ENCODE data around the gene SMG7.

SMG7 gene

GRCh38 chr1:183514235-183514634 lies 41.9 kb downstream of the SMG7 start:
- Histone ChIP-seq H3K79me2 (ENCODE audit: control insufficient read depth, low read length) (peaks cover 38% of the 10 kb centered on the region), H3K4me3 (ENCODE audit: low read length) (no peak overlapping the region), H3K9me3 (ENCODE audit: control insufficient read depth, insufficient read depth, low read length) (no peaks in the 10 kb centered on the region), H3K27me3 (ENCODE audit: control insufficient read depth, low read length) (no peaks in the 10 kb centered on the region), H4K20me1 (ENCODE audit: control insufficient read depth, insufficient read depth, low read depth, low read length) (peaks cover 11% of the 10 kb centered on the region), H3K4me2 (ENCODE audit: low read length) (no peak overlapping the region), H3K4me1 (ENCODE audit: control insufficient read depth, low read length) (no peaks in the 10 kb centered on the region), H3F3A (ENCODE audit: control insufficient read depth, insufficient read depth) (no peaks in the 10 kb centered on the region; the same call in 1 of the 2 replicates), H3K9me2 (replicated peaks; ENCODE audit: control insufficient read depth, low read length) (no peaks in the 10 kb centered on the region), H3K36me3 (ENCODE audit: control insufficient read depth, low read length) (peaks cover 46% of the 10 kb centered on the region), H3K27ac (ENCODE audit: low read depth, low read length) (no peak overlapping the region)
- no peak for TF ChIP-seq EZH2phosphoT487 (IDR thresholded peaks at IDR 0.05; ENCODE audit: borderline replicate concordance, low read length)
- TF ChIP-seq CTCF (IDR thresholded peaks at IDR 0.05; ENCODE audit: low read depth, low read length, poor library complexity, severe bottlenecking) = no peak

- no peaks in the 10 kb centered on the region for H3K9me3 ChIP-seq (ENCODE audit: control insufficient read depth, insufficient read depth, low read length)
- no peak overlapping the region for H3K27ac ChIP-seq (ENCODE audit: low read depth, low read length)
- H3K4me1 ChIP-seq (ENCODE audit: control insufficient read depth, low read length) = no peaks in the 10 kb centered on the region
- TF ChIP-seq CTCF (IDR thresholded peaks at IDR 0.05; ENCODE audit: low read depth, low read length, poor library complexity, severe bottlenecking) (no peak), EZH2phosphoT487 (IDR thresholded peaks at IDR 0.05; ENCODE audit: borderline replicate concordance, low read length) (no peak)
- no peaks in the 10 kb centered on the region for H3K9me2 ChIP-seq (replicated peaks; ENCODE audit: control insufficient read depth, low read length)
- H3K79me2 ChIP-seq (ENCODE audit: control insufficient read depth, low read length) = peaks cover 29% of the 10 kb centered on the region
- no peak overlapping the region for H3K4me3 ChIP-seq (ENCODE audit: low read length)
- H3F3A ChIP-seq (ENCODE audit: control insufficient read depth, insufficient read depth) = no peaks in the 10 kb centered on the region; the same call in 1 of the 2 replicates
- no peaks in the 10 kb centered on the region for H3K27me3 ChIP-seq (ENCODE audit: control insufficient read depth, low read length)
- peaks cover 49% of the 10 kb centered on the region for H3K36me3 ChIP-seq (ENCODE audit: control insufficient read depth, low read length)
- H4K20me1 ChIP-seq (ENCODE audit: control insufficient read depth, insufficient read depth, low read depth, low read length) = peaks cover 8% of the 10 kb centered on the region; the same call in 1 of the 2 replicates
- no peak overlapping the region for H3K4me2 ChIP-seq (ENCODE audit: low read length)
These were observed 42.8 kb downstream of the SMG7 start for GRCh38 chr1:183515002-183515689.

GRCh38 chr1:183516725-183517124 lies 44.4 kb downstream of the SMG7 start:
- TF ChIP-seq CTCF (IDR thresholded peaks at IDR 0.05; ENCODE audit: low read depth, low read length, poor library complexity, severe bottlenecking) (no peak), EZH2phosphoT487 (IDR thresholded peaks at IDR 0.05; ENCODE audit: borderline replicate concordance, low read length) (no peak)
- no peak overlapping the region for H3K4me3 ChIP-seq (ENCODE audit: low read length)
- peaks cover 15% of the 10 kb centered on the region for H3K79me2 ChIP-seq (ENCODE audit: control insufficient read depth, low read length)
- no peak overlapping the region for H3K27ac ChIP-seq (ENCODE audit: low read depth, low read length)
- no peak overlapping the region for H3K4me2 ChIP-seq (ENCODE audit: low read length)
- peaks cover 4% of the 10 kb centered on the region; the same call in 1 of the 2 replicates for H4K20me1 ChIP-seq (ENCODE audit: control insufficient read depth, insufficient read depth, low read depth, low read length)
- H3F3A ChIP-seq (ENCODE audit: control insufficient read depth, insufficient read depth) = no peaks in the 10 kb centered on the region; the same call in 1 of the 2 replicates
- no peaks in the 10 kb centered on the region for H3K4me1 ChIP-seq (ENCODE audit: control insufficient read depth, low read length)
- H3K9me3 ChIP-seq (ENCODE audit: control insufficient read depth, insufficient read depth, low read length) = no peaks in the 10 kb centered on the region
- peaks cover 62% of the 10 kb centered on the region for H3K36me3 ChIP-seq (ENCODE audit: control insufficient read depth, low read length)
- no peaks in the 10 kb centered on the region for H3K9me2 ChIP-seq (replicated peaks; ENCODE audit: control insufficient read depth, low read length)
- no peaks in the 10 kb centered on the region for H3K27me3 ChIP-seq (ENCODE audit: control insufficient read depth, low read length)
